HCT116 (cell line): Measurements from ENCODE around the gene BCAN. TPM values are rescaled to one million over a fixed set of nuclear protein-coding genes. Genes with fewer than 3 reads are reported as not detected.
"Not testable (repeated sequence)": the region's sequence is repeated elsewhere in the genome, so short reads cannot be mapped to it uniquely, and the experiment has no call there.

Source experiments
- ATAC-seq: fragments of 200-7000 bp; cut with Tn5 transposase; 2 replicates; pipeline ENCODE4 v1.9.1; 2020; ENCODE audit warnings: mild to moderate bottlenecking, moderate library complexity
- BruUV-seq: library from RNA; stranded (reverse); fragments of 400-500 nt; replicated peaks from 2 replicates; lab custom pipeline; 2021; lab: Mats Ljungman, UMichigan
- CTCF ChIA-PET: fragments of 300-600 bp; sonication (Branson Sonifier 250); formaldehyde crosslinking; loops from one replicate; lab custom pipeline; 2021; ENCODE audit warnings: antibody characterized with exemption; lab: Charles Lee
- POLR2A ChIA-PET: fragments of 300-600, 350-600 bp; sonication (Branson Sonifier 250); formaldehyde crosslinking; loops from one replicate; lab custom pipeline; 2021; ENCODE audit warnings: antibody characterized with exemption; lab: Charles Lee
- RAD21 ChIA-PET, 2 experiments: fragments of 300-600 bp; sonication (Branson Sonifier 250); formaldehyde crosslinking; loops; one replicate each; lab custom pipeline; 2023; ENCODE audit warnings: low total read pairs in 2 of 2; ENCODE audit not compliant: uncharacterized antibody in 2 of 2, unreplicated experiment in 2 of 2, low non-redundant PET in 1 of 2; lab: Charles Lee
- DNase-seq: peaks from one replicate; pipeline ENCODE4 v3.0.0-alpha.2; 2010; ENCODE audit warnings: low read depth, low spot score
- H2AFZ ChIP-seq: fragments of 200-600 bp; shearing (Covaris generic), sonication (generic); 2 replicates; pipeline ENCODE4 v1.6.1; 2017; ENCODE audit warnings: low read depth, mixed run types, mixed read lengths, antibody characterized with exemption, low read length; ENCODE audit not compliant: poor library complexity, severe bottlenecking
- H3K27ac ChIP-seq: 2 replicates; pipeline ENCODE4 v1.5.1; 2012; ENCODE audit warnings: low read depth, low read length
- H3K27me3 ChIP-seq: fragments of 200-600 bp; sonication (generic); 2 replicates; pipeline ENCODE4 v1.6.1; 2016; ENCODE audit warnings: mixed run types, low read length, mixed read lengths; ENCODE audit not compliant: insufficient read depth
- H3K36me3 ChIP-seq, 2 experiments: fragments of 200-500 bp in 1 of 2; fragments of 200-600 bp in 1 of 2; sonication (Bioruptor generic) in 1 of 2; sonication (generic) in 1 of 2; 2 replicates each; pipeline versions ENCODE4 v1.5.1 to v1.6.1; 2014 to 2016; ENCODE audit warnings: low read length in 2 of 2, inconsistent platforms in 1 of 2, mixed read lengths in 1 of 2, mixed run types in 1 of 2; ENCODE audit not compliant: insufficient read depth in 2 of 2, control insufficient read depth in 1 of 2
- H3K4me1 ChIP-seq, 2 experiments: fragments of 200-600 bp in 1 of 2; sonication (generic) in 1 of 2; 2 replicates each; pipeline versions ENCODE4 v1.5.1 to v1.6.1; 2012 to 2017; ENCODE audit warnings: low read length in 2 of 2, inconsistent platforms in 1 of 2, mild to moderate bottlenecking in 1 of 2, mixed read lengths in 1 of 2, mixed run types in 1 of 2, moderate library complexity in 1 of 2; ENCODE audit not compliant: insufficient read depth in 2 of 2, control insufficient read depth in 1 of 2
- H3K4me2 ChIP-seq: fragments of 200-600 bp; sonication (generic); 2 replicates; pipeline ENCODE4 v1.6.1; 2017; ENCODE audit warnings: mixed run types, low read length, mixed read lengths
- H3K4me3 ChIP-seq, 2 experiments: fragments of 200-600 bp in 1 of 2; sonication (generic) in 1 of 2; replicated peaks in 1 of 2; 2 replicates each; pipeline ENCODE4 v1.5.1; 2011 to 2016; ENCODE audit warnings: low read length in 2 of 2, control low read depth in 1 of 2, low read depth in 1 of 2, mild to moderate bottlenecking in 1 of 2, mixed read lengths in 1 of 2, mixed run types in 1 of 2
- H3K79me2 ChIP-seq: fragments of 200-600 bp; sonication (generic); 2 replicates; pipeline ENCODE4 v1.6.1; 2017; ENCODE audit warnings: mild to moderate bottlenecking, mixed run types, low read length, moderate library complexity, mixed read lengths; ENCODE audit not compliant: insufficient read depth
- H3K9ac ChIP-seq: fragments of 200-600 bp; sonication (generic); 2 replicates; pipeline ENCODE4 v1.6.1; 2016; ENCODE audit warnings: low read length, mixed read lengths
- H3K9me2 ChIP-seq: fragments of 200-600 bp; sonication (generic), shearing (Covaris generic); 2 replicates; pipeline ENCODE4 v1.6.1; 2017; ENCODE audit warnings: mixed run types, mild to moderate bottlenecking, moderate library complexity; ENCODE audit not compliant: insufficient read depth
- H3K9me3 ChIP-seq, 2 experiments: fragments of 200-500 bp in 1 of 2; fragments of 200-600 bp in 1 of 2; sonication (Bioruptor generic) in 1 of 2; sonication (generic) in 1 of 2; 2 replicates each; pipeline ENCODE4 v1.6.1; 2014 to 2017; ENCODE audit warnings: low read length in 2 of 2, mixed read lengths in 2 of 2, inconsistent platforms in 1 of 2, low read depth in 1 of 2, mild to moderate bottlenecking in 1 of 2, mixed run types in 1 of 2, moderate library complexity in 1 of 2; ENCODE audit not compliant: control insufficient read depth in 1 of 2, insufficient read depth in 1 of 2
- H4K20me1 ChIP-seq: fragments of 200-600 bp; sonication (generic), shearing (Covaris generic); 2 replicates; pipeline ENCODE4 v1.6.1; 2017; ENCODE audit warnings: mixed run types, mild to moderate bottlenecking, moderate library complexity; ENCODE audit not compliant: insufficient read depth
- CBX3 ChIP-seq: IDR thresholded peaks from 2 replicates; pipeline ENCODE4 v1.6.1; 2012; ENCODE audit warnings: low read depth
- EGR1 ChIP-seq: IDR thresholded peaks from 2 replicates; pipeline ENCODE4 v1.6.1; 2012; ENCODE audit warnings: low read depth
- FOSL1 ChIP-seq: IDR thresholded peaks from 2 replicates; pipeline ENCODE4 v1.6.1; 2012; ENCODE audit warnings: low read depth
- JUND ChIP-seq: IDR thresholded peaks from 2 replicates; pipeline ENCODE4 v1.6.1; 2012
- POLR2A ChIP-seq: IDR thresholded peaks from 2 replicates; pipeline ENCODE4 v1.7.0; 2011; ENCODE audit warnings: borderline replicate concordance; ENCODE audit not compliant: insufficient read depth, insufficient read length; ENCODE audit errors: extremely low read depth
- SP1 ChIP-seq: IDR thresholded peaks from 2 replicates; pipeline ENCODE4 v1.6.1; 2012; ENCODE audit warnings: low read depth
- TCF7L2 ChIP-seq: IDR thresholded peaks from 2 replicates; pipeline ENCODE4 v1.7.0; 2011; ENCODE audit warnings: borderline replicate concordance, inconsistent platforms; ENCODE audit not compliant: insufficient read depth, insufficient read length; ENCODE audit errors: extremely low read depth
- ZFX ChIP-seq: fragments of 450-650 bp; IDR thresholded peaks from 2 replicates; pipeline ENCODE4 v1.6.1; 2017
- ZNF274 ChIP-seq: fragments of 200-500 bp; sonication (Bioruptor generic); IDR thresholded peaks from 2 replicates; pipeline ENCODE4 v1.6.1; 2014; ENCODE audit warnings: mild to moderate bottlenecking, low read depth, low read length, inconsistent platforms
- intact Hi-C: fragments of 100-400 bp; cut with micrococcal nuclease; formaldehyde crosslinking; loops from 2 replicates; pipeline ENCODE4 v1.10.0; 2022
- total RNA-seq: library from RNA; stranded (reverse); gene quantifications from one replicate; pipeline ENCODE4 v1.2.1, GENCODE V29; 2021; ENCODE audit not compliant: unreplicated experiment
- TF ChIP-seq, protein P1 (sequence below), 3 experiments: fragments of 200-600 bp in 1 of 3; sonication (generic) in 1 of 3; IDR thresholded peaks in 2 of 3; conservative IDR thresholded peaks in 1 of 3; 2 replicates each; pipeline ENCODE4 v1.5.1; 2012 to 2017; ENCODE audit warnings: low read depth in 2 of 3, low read length in 2 of 3, antibody characterized with exemption in 1 of 3, borderline replicate concordance in 1 of 3, control low read depth in 1 of 3, mild to moderate bottlenecking in 1 of 3, mixed read lengths in 1 of 3, mixed run types in 1 of 3, moderate library complexity in 1 of 3; ENCODE audit not compliant: insufficient read depth in 1 of 3
- TF ChIP-seq, protein P2 (sequence below): IDR thresholded peaks from 2 replicates; pipeline ENCODE4 v1.6.1; 2012; ENCODE audit warnings: low read depth
- TF ChIP-seq, protein P3 (sequence below): IDR thresholded peaks from 2 replicates; pipeline ENCODE4 v1.6.1; 2012

The BCAN gene
- total RNA-seq, 1 experiment from 2014 or later, result not detected

DNA sequence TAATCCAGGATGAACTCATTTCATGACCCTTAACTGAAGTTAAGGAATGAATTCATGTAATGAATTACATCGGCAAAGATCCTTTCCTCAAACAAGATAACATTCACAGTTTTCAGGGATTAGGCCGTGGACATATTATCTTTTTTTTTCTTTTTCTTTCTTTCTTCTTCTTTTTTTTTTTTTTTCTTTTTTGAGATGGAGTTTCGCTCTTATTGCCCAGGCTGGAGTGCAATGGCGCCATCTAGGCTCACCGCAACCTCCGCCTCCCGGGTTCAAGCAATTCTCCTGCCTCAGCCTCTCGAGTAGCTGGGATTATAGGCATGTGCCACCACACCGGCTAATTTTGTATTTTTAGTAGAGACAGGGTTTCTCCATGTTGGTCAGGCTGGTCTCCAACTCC lies 10.8 kb upstream of the BCAN start:
- CTCF ChIA-PET, result interaction anchor here (0.6 to 5.5 kb wide), 7 partner anchors 8 to 191 kb away, joined by 3 to 33 read pairs (median 3); partner anchors contain the start of gene BCAN
- BruUV-seq, H4K20me1 ChIP-seq, H3K27ac ChIP-seq, H3K4me1 ChIP-seq, DNase-seq, H3K9ac ChIP-seq, POLR2A ChIA-PET, H3K27me3 ChIP-seq, H3K4me2 ChIP-seq, H3K36me3 ChIP-seq, intact Hi-C loops, H3K79me2 ChIP-seq, ATAC-seq, H3K4me3 ChIP-seq, H3K9me2 ChIP-seq, H2AFZ ChIP-seq, H3K9me3 ChIP-seq: not testable (repeated sequence)
- RAD21 ChIA-PET, result interaction anchor here in 1 of 2 experiments (0.7 kb wide), 1 partner anchor 11 kb away, joined by 3 read pairs; no protein-coding TSS in a partner anchor
- TF ChIP-seq, protein P1, sequence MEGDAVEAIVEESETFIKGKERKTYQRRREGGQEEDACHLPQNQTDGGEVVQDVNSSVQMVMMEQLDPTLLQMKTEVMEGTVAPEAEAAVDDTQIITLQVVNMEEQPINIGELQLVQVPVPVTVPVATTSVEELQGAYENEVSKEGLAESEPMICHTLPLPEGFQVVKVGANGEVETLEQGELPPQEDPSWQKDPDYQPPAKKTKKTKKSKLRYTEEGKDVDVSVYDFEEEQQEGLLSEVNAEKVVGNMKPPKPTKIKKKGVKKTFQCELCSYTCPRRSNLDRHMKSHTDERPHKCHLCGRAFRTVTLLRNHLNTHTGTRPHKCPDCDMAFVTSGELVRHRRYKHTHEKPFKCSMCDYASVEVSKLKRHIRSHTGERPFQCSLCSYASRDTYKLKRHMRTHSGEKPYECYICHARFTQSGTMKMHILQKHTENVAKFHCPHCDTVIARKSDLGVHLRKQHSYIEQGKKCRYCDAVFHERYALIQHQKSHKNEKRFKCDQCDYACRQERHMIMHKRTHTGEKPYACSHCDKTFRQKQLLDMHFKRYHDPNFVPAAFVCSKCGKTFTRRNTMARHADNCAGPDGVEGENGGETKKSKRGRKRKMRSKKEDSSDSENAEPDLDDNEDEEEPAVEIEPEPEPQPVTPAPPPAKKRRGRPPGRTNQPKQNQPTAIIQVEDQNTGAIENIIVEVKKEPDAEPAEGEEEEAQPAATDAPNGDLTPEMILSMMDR (IDR thresholded peaks at IDR 0.05 in 2 of 3, conservative IDR thresholded peaks at IDR 0.05 in 1 of 3; ENCODE audit: borderline replicate concordance in 1 of 3, insufficient read depth in 1 of 3, low read depth in 2 of 3, low read length in 2 of 3), result 0 out of 6 replicates have a peak, but pooled peaks of 1 of the 3 experiments have one; percentile 7

DNA sequence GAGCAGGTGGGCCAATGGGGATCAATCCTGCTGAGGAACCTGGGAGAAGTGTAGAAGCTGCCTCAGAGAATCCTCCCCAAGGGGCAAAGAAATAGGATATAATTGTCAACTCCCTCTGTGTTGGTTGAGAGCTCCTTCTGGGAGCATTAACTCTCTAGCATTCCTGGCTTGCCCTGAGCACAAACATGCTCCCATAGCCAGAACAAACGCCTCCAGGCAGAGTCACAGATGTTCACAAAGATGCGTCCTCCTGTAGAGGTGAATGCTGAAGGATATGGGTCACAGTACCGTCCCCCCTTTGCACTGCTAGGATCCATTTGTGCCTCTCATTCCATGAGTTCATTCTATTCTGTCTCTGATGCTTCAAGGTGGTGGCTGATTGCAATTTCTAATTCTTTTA lies 9.6 kb upstream of the BCAN start:
- intact Hi-C loops, result no loop called here
- Histone ChIP-seq H3K4me2 (no peak overlapping the region), H3K9me2 (no peaks in the 10 kb centered on the region), H3K27me3 (no peaks in the 10 kb centered on the region), H2AFZ (no peak overlapping the region), H3K4me3 (no peak overlapping the region), H3K79me2 (no peaks in the 10 kb centered on the region), H3K9me3 (no peaks in the 10 kb centered on the region), H3K4me1 (no peaks in the 10 kb centered on the region), H3K27ac (no peak overlapping the region), H4K20me1 (no peaks in the 10 kb centered on the region), H3K9ac (no peak overlapping the region), H3K36me3 (no peaks in the 10 kb centered on the region)
- RAD21 ChIA-PET, result no interaction called here
- CTCF ChIA-PET, result interaction anchor here (1.2 kb wide), 1 partner anchor 260 kb away, joined by 3 read pairs; no protein-coding TSS in a partner anchor
- TF ChIP-seq POLR2A, result no peak
- TF ChIP-seq TCF7L2, result no peak
- TF ChIP-seq ZFX, result no peak
- TF ChIP-seq, protein P2, sequence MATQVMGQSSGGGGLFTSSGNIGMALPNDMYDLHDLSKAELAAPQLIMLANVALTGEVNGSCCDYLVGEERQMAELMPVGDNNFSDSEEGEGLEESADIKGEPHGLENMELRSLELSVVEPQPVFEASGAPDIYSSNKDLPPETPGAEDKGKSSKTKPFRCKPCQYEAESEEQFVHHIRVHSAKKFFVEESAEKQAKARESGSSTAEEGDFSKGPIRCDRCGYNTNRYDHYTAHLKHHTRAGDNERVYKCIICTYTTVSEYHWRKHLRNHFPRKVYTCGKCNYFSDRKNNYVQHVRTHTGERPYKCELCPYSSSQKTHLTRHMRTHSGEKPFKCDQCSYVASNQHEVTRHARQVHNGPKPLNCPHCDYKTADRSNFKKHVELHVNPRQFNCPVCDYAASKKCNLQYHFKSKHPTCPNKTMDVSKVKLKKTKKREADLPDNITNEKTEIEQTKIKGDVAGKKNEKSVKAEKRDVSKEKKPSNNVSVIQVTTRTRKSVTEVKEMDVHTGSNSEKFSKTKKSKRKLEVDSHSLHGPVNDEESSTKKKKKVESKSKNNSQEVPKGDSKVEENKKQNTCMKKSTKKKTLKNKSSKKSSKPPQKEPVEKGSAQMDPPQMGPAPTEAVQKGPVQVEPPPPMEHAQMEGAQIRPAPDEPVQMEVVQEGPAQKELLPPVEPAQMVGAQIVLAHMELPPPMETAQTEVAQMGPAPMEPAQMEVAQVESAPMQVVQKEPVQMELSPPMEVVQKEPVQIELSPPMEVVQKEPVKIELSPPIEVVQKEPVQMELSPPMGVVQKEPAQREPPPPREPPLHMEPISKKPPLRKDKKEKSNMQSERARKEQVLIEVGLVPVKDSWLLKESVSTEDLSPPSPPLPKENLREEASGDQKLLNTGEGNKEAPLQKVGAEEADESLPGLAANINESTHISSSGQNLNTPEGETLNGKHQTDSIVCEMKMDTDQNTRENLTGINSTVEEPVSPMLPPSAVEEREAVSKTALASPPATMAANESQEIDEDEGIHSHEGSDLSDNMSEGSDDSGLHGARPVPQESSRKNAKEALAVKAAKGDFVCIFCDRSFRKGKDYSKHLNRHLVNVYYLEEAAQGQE, result no peak
- no peak for TF ChIP-seq FOSL1
- TF ChIP-seq SP1, result no peak
- no peak for TF ChIP-seq CBX3
- TF ChIP-seq JUND, result no peak
- TF ChIP-seq ZNF274, result no peak
- TF ChIP-seq, protein P1 (IDR thresholded peaks at IDR 0.05 in 2 of 3, conservative IDR thresholded peaks at IDR 0.05 in 1 of 3; ENCODE audit: borderline replicate concordance in 1 of 3, insufficient read depth in 1 of 3, low read depth in 2 of 3, low read length in 2 of 3), result no peak
- TF ChIP-seq, protein P3, sequence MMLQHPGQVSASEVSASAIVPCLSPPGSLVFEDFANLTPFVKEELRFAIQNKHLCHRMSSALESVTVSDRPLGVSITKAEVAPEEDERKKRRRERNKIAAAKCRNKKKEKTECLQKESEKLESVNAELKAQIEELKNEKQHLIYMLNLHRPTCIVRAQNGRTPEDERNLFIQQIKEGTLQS, result no peak
- TF ChIP-seq EGR1, result no peak
- no TSS peak for BruUV-seq
- POLR2A ChIA-PET, result no interaction called here
- no peak for DNase-seq
- no peak for ATAC-seq
